Natural killer cell (primary cell): ENCODE data around the gene KIAA1671. TPM values are rescaled to one million over a fixed set of nuclear protein-coding genes. Genes with fewer than 3 reads are reported as not detected.

Experiments
- ATAC-seq, 3 donors: fragments of 150-1000 bp in 2 of 3; fragments of 200-7000 bp in 1 of 3; cut with Tn5 transposase; 1 replicate in 1 of 3; 2 replicates in 2 of 3; pipeline ENCODE4 v1.10.0; 2021; ENCODE audit warnings: mild to moderate bottlenecking in 2 of 3, moderate library complexity in 2 of 3
- DNase-seq, 2 donors: peaks; one replicate each; pipeline versions ENCODE4 v3.0.0 to v3.0.0-alpha.2; 2013 to 2021; ENCODE audit warnings: mixed read lengths in 1 of 2
- H3K27ac ChIP-seq: one replicate; pipeline ENCODE4 v1.5.1; 2013; ENCODE audit warnings: mild to moderate bottlenecking, low read length
- H3K27me3 ChIP-seq: one replicate; pipeline ENCODE4 v1.6.1; 2013; ENCODE audit warnings: low read length; ENCODE audit not compliant: control insufficient read depth, insufficient read depth
- H3K36me3 ChIP-seq: one replicate; pipeline ENCODE4 v1.6.1; 2013; ENCODE audit warnings: low read length; ENCODE audit not compliant: control insufficient read depth, insufficient read depth
- H3K4me1 ChIP-seq: one replicate; pipeline ENCODE4 v1.6.1; 2013; ENCODE audit warnings: low read length; ENCODE audit not compliant: control insufficient read depth, insufficient read depth
- H3K4me3 ChIP-seq: one replicate; pipeline ENCODE4 v1.5.1; 2013; ENCODE audit warnings: low read length
- H3K9me3 ChIP-seq: one replicate; pipeline ENCODE4 v1.6.1; 2013; ENCODE audit warnings: low read length; ENCODE audit not compliant: control insufficient read depth, insufficient read depth
- H3K27ac Mint-ChIP-seq, 2 donors: one replicate each; pipeline ENCODE4 v1.8.0; 2022; ENCODE audit warnings: mild to moderate bottlenecking in 2 of 2, mixed read lengths in 2 of 2, moderate library complexity in 1 of 2
- H3K27me3 Mint-ChIP-seq, 2 donors: one replicate each; pipeline ENCODE4 v1.8.0; 2022; ENCODE audit warnings: low read depth in 2 of 2, mixed read lengths in 2 of 2
- H3K36me3 Mint-ChIP-seq: one replicate; pipeline ENCODE4 v1.8.0; 2022; ENCODE audit warnings: mixed read lengths
- H3K4me1 Mint-ChIP-seq, 2 donors: one replicate each; pipeline ENCODE4 v1.8.0; 2022; ENCODE audit warnings: mixed read lengths in 2 of 2
- H3K4me3 Mint-ChIP-seq: one replicate; pipeline ENCODE4 v1.8.0; 2022; ENCODE audit warnings: mild to moderate bottlenecking, moderate library complexity, mixed read lengths
- H3K9me3 Mint-ChIP-seq, 2 donors: one replicate each; pipeline ENCODE4 v1.8.0; 2022; ENCODE audit warnings: mixed read lengths in 2 of 2
- whole genome bisulfite sequencing: methylation state at CpG from one replicate; pipeline ENCODE4 v1.1.7; 2013; ENCODE audit warnings: missing lambda C conversion rate; ENCODE audit not compliant: insufficient coverage; 5-methylcytosine and 5-hydroxymethylcytosine counted together
- intact Hi-C: fragments of 100-400 bp; cut with micrococcal nuclease; formaldehyde crosslinking; loops from one replicate; pipeline ENCODE4 v1.14.2; 2022
- total RNA-seq, 4 donors: library from RNA; stranded (reverse); fragments of 120-200 nt in 1 of 4; gene quantifications; one replicate each; pipeline versions ENCODE4 v1.2.3 to v1.2.4, GENCODE V29; 2013 to 2022
- TF ChIP-seq, protein P1 (sequence below): fragments of 200-600 bp; IDR thresholded peaks from one replicate; pipeline ENCODE4 v1.8.0; 2022; ENCODE audit warnings: antibody characterized with exemption

The KIAA1671 gene
- total RNA-seq, 3 donors from 2014 or later (not counting 1 experiment from before 2014, with no cell fraction given), result 3.6 to 24.0 (median 7.3) TPM

- TF ChIP-seq, protein P1, sequence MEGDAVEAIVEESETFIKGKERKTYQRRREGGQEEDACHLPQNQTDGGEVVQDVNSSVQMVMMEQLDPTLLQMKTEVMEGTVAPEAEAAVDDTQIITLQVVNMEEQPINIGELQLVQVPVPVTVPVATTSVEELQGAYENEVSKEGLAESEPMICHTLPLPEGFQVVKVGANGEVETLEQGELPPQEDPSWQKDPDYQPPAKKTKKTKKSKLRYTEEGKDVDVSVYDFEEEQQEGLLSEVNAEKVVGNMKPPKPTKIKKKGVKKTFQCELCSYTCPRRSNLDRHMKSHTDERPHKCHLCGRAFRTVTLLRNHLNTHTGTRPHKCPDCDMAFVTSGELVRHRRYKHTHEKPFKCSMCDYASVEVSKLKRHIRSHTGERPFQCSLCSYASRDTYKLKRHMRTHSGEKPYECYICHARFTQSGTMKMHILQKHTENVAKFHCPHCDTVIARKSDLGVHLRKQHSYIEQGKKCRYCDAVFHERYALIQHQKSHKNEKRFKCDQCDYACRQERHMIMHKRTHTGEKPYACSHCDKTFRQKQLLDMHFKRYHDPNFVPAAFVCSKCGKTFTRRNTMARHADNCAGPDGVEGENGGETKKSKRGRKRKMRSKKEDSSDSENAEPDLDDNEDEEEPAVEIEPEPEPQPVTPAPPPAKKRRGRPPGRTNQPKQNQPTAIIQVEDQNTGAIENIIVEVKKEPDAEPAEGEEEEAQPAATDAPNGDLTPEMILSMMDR, result no peak
- 88% methylated on average over 4 of the region's 4 CpGs for WGBS
- H3K27ac Mint-ChIP-seq, result no peak overlapping the region
- no peaks in the 10 kb centered on the region for H3K36me3 Mint-ChIP-seq
- DNase-seq (no peak), ATAC-seq (no peak)
- peaks cover 0 to 5% of the 10 kb centered on the region in 2 donors for H3K4me1 Mint-ChIP-seq
- Histone ChIP-seq H3K36me3 (no peaks in the 10 kb centered on the region), H3K4me3 (no peak overlapping the region), H3K27ac (no peak overlapping the region), H3K27me3 (no peaks in the 10 kb centered on the region), H3K4me1 (peaks cover 4% of the 10 kb centered on the region), H3K9me3 (no peaks in the 10 kb centered on the region)
- intact Hi-C loops, result no loop called here
- H3K4me3 Mint-ChIP-seq, result no peak overlapping the region
- peaks cover 31 to 47% of the 10 kb centered on the region in 2 donors for H3K27me3 Mint-ChIP-seq
- H3K9me3 Mint-ChIP-seq, result no peaks in the 10 kb centered on the region
Observed at GRCh38 chr22:24945430-24945829, 7.1 kb upstream of the KIAA1671 start.

GRCh38 chr22:24947383-24947782 lies 5.1 kb upstream of the KIAA1671 start:
- TF ChIP-seq, protein P1, result no peak
- intact Hi-C loops, result no loop called here
- no peaks in the 10 kb centered on the region for H3K9me3 ChIP-seq
- no peak for DNase-seq
- WGBS, result 90% methylated on average over 6 of the region's 7 CpGs
- H3K27me3 ChIP-seq, result peaks cover 7% of the 10 kb centered on the region
- no peak overlapping the region for H3K4me3 Mint-ChIP-seq
- H3K4me1 Mint-ChIP-seq, result peaks cover 8 to 16% of the 10 kb centered on the region in 2 donors
- no peaks in the 10 kb centered on the region for H3K36me3 ChIP-seq
- H3K9me3 Mint-ChIP-seq, result no peaks in the 10 kb centered on the region
- no peak overlapping the region for H3K4me3 ChIP-seq
- no peaks in the 10 kb centered on the region for H3K36me3 Mint-ChIP-seq
- no peak overlapping the region for H3K27ac ChIP-seq
- no peak overlapping the region for H3K27ac Mint-ChIP-seq
- peaks cover 43 to 60% of the 10 kb centered on the region in 2 donors for H3K27me3 Mint-ChIP-seq
- H3K4me1 ChIP-seq, result peaks cover 24% of the 10 kb centered on the region
- no peak for ATAC-seq

- Histone ChIP-seq H3K9me3 (no peaks in the 10 kb centered on the region), H3K4me3 (no peak overlapping the region), H3K27ac (no peak overlapping the region), H3K27me3 (peaks cover 10% of the 10 kb centered on the region), H3K4me1 (peaks cover 26% of the 10 kb centered on the region), H3K36me3 (no peaks in the 10 kb centered on the region)
- WGBS, result 79% methylated on average over 12 of the region's 12 CpGs
- Mint-ChIP-seq H3K27ac (no peak overlapping the region), H3K27me3 (peaks cover 42 to 61% of the 10 kb centered on the region in 2 donors), H3K4me1 (peaks cover 9 to 17% of the 10 kb centered on the region in 2 donors), H3K36me3 (no peaks in the 10 kb centered on the region), H3K4me3 (no peak overlapping the region), H3K9me3 (no peaks in the 10 kb centered on the region)
- intact Hi-C loops, result no loop called here
- TF ChIP-seq, protein P1, result no peak
- ATAC-seq, result no peak
- no peak for DNase-seq
Observed at GRCh38 chr22:24947881-24948280, 4.6 kb upstream of the KIAA1671 start.
